Activated T-helper 1 cell treated with anti-CD3 and anti-CD28 coated beads, Interleukin-12 subunit alpha, Interleukin-12 subunit beta, Interleukin-2, Interleukin-4 antibody, amounts not matched to agents 30 ng/mL and 10 ng/mL and 1 ng/mL, durations not matched to agents 14 hours and 24 hours and 36 hours (primary cell): ENCODE results near the gene IQCH. TPM values are rescaled to one million over a fixed set of nuclear protein-coding genes. Genes with fewer than 3 reads are reported as not detected.
A peak's percentile ranks its signal among the peaks of the same experiment; 100 is the strongest.

Source experiments
- DNase-seq: peaks from one replicate; pipeline ENCODE4 v3.0.0; 2021; ENCODE audit warnings: low spot score
- H3K27ac Mint-ChIP-seq: one replicate; pipeline ENCODE4 v1.8.0; 2021; ENCODE audit warnings: mild to moderate bottlenecking, mixed read lengths
- H3K27me3 Mint-ChIP-seq: one replicate; pipeline ENCODE4 v1.8.0; 2022; ENCODE audit warnings: mild to moderate bottlenecking, moderate library complexity, mixed read lengths; ENCODE audit not compliant: insufficient read depth
- H3K36me3 Mint-ChIP-seq: one replicate; pipeline ENCODE4 v1.8.0; 2021; ENCODE audit warnings: low read depth, mixed read lengths
- H3K4me1 Mint-ChIP-seq: one replicate; pipeline ENCODE4 v1.8.0; 2021; ENCODE audit warnings: low read depth, mixed read lengths
- H3K4me3 Mint-ChIP-seq: one replicate; pipeline ENCODE4 v1.8.0; 2021; ENCODE audit warnings: mild to moderate bottlenecking, moderate library complexity, mixed read lengths
- H3K9me3 Mint-ChIP-seq: one replicate; pipeline ENCODE4 v1.8.0; 2021; ENCODE audit warnings: mixed read lengths
- intact Hi-C: fragments of 100-400 bp; cut with micrococcal nuclease; formaldehyde crosslinking; loops from one replicate; pipeline ENCODE4 v1.15.1; 2024
- total RNA-seq: library from RNA; stranded (reverse); gene quantifications from 2 replicates; pipeline ENCODE4 v1.2.3, GENCODE V29; 2022

IQCH gene
- 0.88 and 1.2 TPM in 2 replicates for total RNA-seq

GRCh38 chr15:67254238-67255175 is at the start of gene IQCH, which contains the start of gene AAGAB:
TSS of gene IQCH (plus strand) at chr15:67254786. CDS start at chr15:67254897, 111 bp downstream.
TSS of gene AAGAB (minus strand) at chr15:67254661. CDS start at chr15:67254631, 30 bp downstream.
- peaks cover 36% of the 10 kb centered on the region for H3K4me1 Mint-ChIP-seq
- intact Hi-C loops, result loop anchor here (1.0 to 10.0 kb wide), 7 partner anchors 13 to 800 kb away; partner anchors contain the start of genes C15orf61, PIAS1, RPL4 and SMAD3
- H3K4me3 Mint-ChIP-seq, result peak within 1 kb of the TSS; percentile 100
- peaks cover 8% of the 10 kb centered on the region for H3K36me3 Mint-ChIP-seq
- H3K9me3 Mint-ChIP-seq, result no peaks in the 10 kb centered on the region
- peaks cover 18% of the 10 kb centered on the region for H3K27me3 Mint-ChIP-seq
- peak within 1 kb of the TSS; percentile 98 for H3K27ac Mint-ChIP-seq
- DNase-seq, result peak; percentile 98

GRCh38 chr15:67207555-67208207 is 46.9 kb upstream of the IQCH start:
- Mint-ChIP-seq H3K4me1 (no peaks in the 10 kb centered on the region), H3K4me3 (no peak overlapping the region), H3K9me3 (no peaks in the 10 kb centered on the region), H3K36me3 (peaks cover 44% of the 10 kb centered on the region), H3K27me3 (no peaks in the 10 kb centered on the region), H3K27ac (no peak overlapping the region)
- intact Hi-C loops, result no loop called here
- no peak for DNase-seq

GRCh38 chr15:67208396-67208795 is 46.2 kb upstream of the IQCH start:
- Mint-ChIP-seq H3K9me3 (no peaks in the 10 kb centered on the region), H3K4me1 (no peaks in the 10 kb centered on the region), H3K36me3 (peaks cover 39% of the 10 kb centered on the region), H3K27me3 (no peaks in the 10 kb centered on the region), H3K27ac (no peak overlapping the region), H3K4me3 (no peak overlapping the region)
- intact Hi-C loops, result no loop called here
- no peak for DNase-seq

- Mint-ChIP-seq H3K4me1 (no peaks in the 10 kb centered on the region), H3K36me3 (peaks cover 32% of the 10 kb centered on the region), H3K9me3 (no peaks in the 10 kb centered on the region), H3K4me3 (no peak overlapping the region), H3K27ac (no peak overlapping the region), H3K27me3 (no peaks in the 10 kb centered on the region)
- intact Hi-C loops, result no loop called here
- DNase-seq, result no peak
Observed at GRCh38 chr15:67210555-67211168, 43.9 kb upstream of the IQCH start.

DNA sequence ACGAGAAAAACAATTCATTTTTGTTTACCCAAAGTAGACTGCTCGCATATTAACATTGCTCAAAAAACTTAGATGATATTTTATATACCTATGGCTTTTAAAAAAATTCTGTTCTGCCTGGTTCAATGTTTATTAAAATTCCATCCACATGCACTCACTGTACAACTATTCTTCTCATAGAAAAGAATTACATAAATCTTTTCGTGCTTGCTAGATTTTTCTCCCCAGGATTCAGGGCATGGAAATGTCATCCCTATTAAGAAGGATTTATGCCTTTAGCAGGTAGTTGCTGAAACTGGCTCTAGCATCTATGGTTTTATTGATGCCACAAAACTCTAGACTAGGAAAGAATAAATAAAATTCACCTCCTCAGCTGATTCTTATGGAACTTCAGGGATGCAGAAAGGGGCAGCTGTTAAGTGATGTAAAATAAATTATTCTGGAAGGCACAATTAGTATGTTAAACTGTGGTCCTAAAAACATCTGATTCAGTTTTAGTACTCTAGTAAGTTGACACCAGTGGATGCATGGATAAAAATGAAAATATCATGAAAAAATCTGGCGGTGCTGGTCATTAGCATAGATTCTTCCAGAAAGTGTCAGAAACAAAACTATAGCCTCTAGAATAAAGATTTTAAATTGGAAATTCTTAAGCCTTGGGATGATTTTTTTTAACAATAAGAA is 41.8 kb upstream of the IQCH start:
- no peak overlapping the region for H3K27ac Mint-ChIP-seq
- no peak for DNase-seq
- H3K4me1 Mint-ChIP-seq, result peaks cover under 1% of the 10 kb centered on the region
- no peak overlapping the region for H3K4me3 Mint-ChIP-seq
- peaks cover 30% of the 10 kb centered on the region for H3K36me3 Mint-ChIP-seq
- intact Hi-C loops, result no loop called here
- H3K27me3 Mint-ChIP-seq, result no peaks in the 10 kb centered on the region
- H3K9me3 Mint-ChIP-seq, result no peaks in the 10 kb centered on the region

- H3K36me3 Mint-ChIP-seq, result peaks cover 34% of the 10 kb centered on the region
- H3K9me3 Mint-ChIP-seq, result no peaks in the 10 kb centered on the region
- H3K27ac Mint-ChIP-seq, result no peak overlapping the region
- DNase-seq, result no peak
- no peak overlapping the region for H3K4me3 Mint-ChIP-seq
- no peaks in the 10 kb centered on the region for H3K27me3 Mint-ChIP-seq
- H3K4me1 Mint-ChIP-seq, result peaks cover 11% of the 10 kb centered on the region
- intact Hi-C loops, result no loop called here
Observed at GRCh38 chr15:67215102-67215501, 39.5 kb upstream of the IQCH start.

DNA sequence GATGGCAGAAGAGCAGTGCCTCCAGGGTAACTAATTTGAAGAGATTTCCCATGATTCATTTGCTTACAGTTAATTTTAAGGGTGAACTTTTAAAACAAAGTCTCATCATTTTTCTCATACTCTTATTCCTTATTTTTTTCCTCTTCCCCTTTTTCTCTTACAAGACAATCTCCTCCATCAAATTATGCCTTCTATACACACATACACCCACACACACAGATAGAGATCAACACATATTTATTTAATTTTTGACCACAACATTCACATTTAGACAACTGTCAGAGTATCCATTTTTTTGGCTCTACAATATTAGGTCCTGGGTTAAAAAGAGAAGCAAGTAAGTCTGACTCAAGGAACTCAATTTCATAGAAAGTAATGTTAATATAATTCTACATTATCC is 37.7 kb upstream of the IQCH start:
- peak overlapping the region; percentile 3 for H3K27ac Mint-ChIP-seq
- H3K4me3 Mint-ChIP-seq, result no peak overlapping the region
- DNase-seq, result no peak
- H3K36me3 Mint-ChIP-seq, result peaks cover 33% of the 10 kb centered on the region
- H3K27me3 Mint-ChIP-seq, result no peaks in the 10 kb centered on the region
- intact Hi-C loops, result no loop called here
- H3K4me1 Mint-ChIP-seq, result peaks cover 11% of the 10 kb centered on the region
- no peaks in the 10 kb centered on the region for H3K9me3 Mint-ChIP-seq

GRCh38 chr15:67218428-67218827 is 36.2 kb upstream of the IQCH start:
- H3K4me3 Mint-ChIP-seq, result no peak overlapping the region
- H3K27ac Mint-ChIP-seq, result no peak overlapping the region
- intact Hi-C loops, result no loop called here
- no peaks in the 10 kb centered on the region for H3K9me3 Mint-ChIP-seq
- no peak for DNase-seq
- H3K36me3 Mint-ChIP-seq, result peaks cover 33% of the 10 kb centered on the region
- H3K27me3 Mint-ChIP-seq, result no peaks in the 10 kb centered on the region
- H3K4me1 Mint-ChIP-seq, result peaks cover 11% of the 10 kb centered on the region

GRCh38 chr15:67219288-67219687 is 35.3 kb upstream of the IQCH start:
- no peak overlapping the region for H3K4me3 Mint-ChIP-seq
- H3K36me3 Mint-ChIP-seq, result peaks cover 33% of the 10 kb centered on the region
- H3K9me3 Mint-ChIP-seq, result no peaks in the 10 kb centered on the region
- H3K4me1 Mint-ChIP-seq, result peaks cover 11% of the 10 kb centered on the region
- H3K27ac Mint-ChIP-seq, result no peak overlapping the region
- H3K27me3 Mint-ChIP-seq, result no peaks in the 10 kb centered on the region
- intact Hi-C loops, result no loop called here
- DNase-seq, result no peak

- H3K4me1 Mint-ChIP-seq, result peaks cover 11% of the 10 kb centered on the region
- no peaks in the 10 kb centered on the region for H3K9me3 Mint-ChIP-seq
- peaks cover 24% of the 10 kb centered on the region for H3K36me3 Mint-ChIP-seq
- intact Hi-C loops, result no loop called here
- H3K4me3 Mint-ChIP-seq, result no peak overlapping the region
- no peak for DNase-seq
- H3K27me3 Mint-ChIP-seq, result no peaks in the 10 kb centered on the region
- H3K27ac Mint-ChIP-seq, result no peak overlapping the region
Observed at GRCh38 chr15:67224889-67225288, 29.7 kb upstream of the IQCH start.

DNA sequence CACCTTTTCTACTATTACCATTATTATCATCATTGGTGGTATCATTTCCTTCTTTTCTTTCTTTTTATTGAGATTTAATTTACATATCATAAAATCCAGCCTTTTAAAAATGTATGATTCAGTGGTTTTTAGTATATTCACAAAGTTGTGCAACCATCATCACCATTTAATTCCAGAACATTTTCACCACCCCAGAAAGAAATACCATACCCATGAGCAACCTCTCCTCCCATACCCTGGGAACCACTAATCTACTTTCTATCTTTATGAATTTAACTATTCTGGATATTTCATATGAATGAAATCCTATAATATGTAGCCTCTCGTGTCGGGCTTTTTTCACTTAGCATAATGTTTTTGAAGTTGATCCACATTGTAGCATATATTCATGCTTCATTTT is 29.2 kb upstream of the IQCH start:
- H3K4me1 Mint-ChIP-seq, result peaks cover 11% of the 10 kb centered on the region
- H3K4me3 Mint-ChIP-seq, result no peak overlapping the region
- H3K27ac Mint-ChIP-seq, result no peak overlapping the region
- H3K9me3 Mint-ChIP-seq, result no peaks in the 10 kb centered on the region
- H3K27me3 Mint-ChIP-seq, result no peaks in the 10 kb centered on the region
- peaks cover 23% of the 10 kb centered on the region for H3K36me3 Mint-ChIP-seq
- intact Hi-C loops, result no loop called here
- no peak for DNase-seq

- H3K36me3 Mint-ChIP-seq, result peaks cover 35% of the 10 kb centered on the region
- H3K27me3 Mint-ChIP-seq, result no peaks in the 10 kb centered on the region
- H3K27ac Mint-ChIP-seq, result no peak overlapping the region
- intact Hi-C loops, result no loop called here
- H3K4me3 Mint-ChIP-seq, result no peak overlapping the region
- no peak for DNase-seq
- no peaks in the 10 kb centered on the region for H3K9me3 Mint-ChIP-seq
- peaks cover 11% of the 10 kb centered on the region for H3K4me1 Mint-ChIP-seq
Observed at GRCh38 chr15:67227431-67227830, 27.2 kb upstream of the IQCH start.
